ENCODE measurements around the gene C12orf75.
"Not testable (repeated sequence)": the region's sequence is repeated elsewhere in the genome, so short reads cannot be mapped to it uniquely, and the experiment has no call there.

C12orf75 gene

GRCh38 chr12:105311936-105312335 lies 18.6 kb upstream of the C12orf75 start:
- DNase-seq: not testable (repeated sequence)

GRCh38 chr12:105313755-105314154 lies 16.7 kb upstream of the C12orf75 start:
- DNase-seq: not testable (repeated sequence)

- no peak for DNase-seq
These were observed 15.4 kb upstream of the C12orf75 start for GRCh38 chr12:105315130-105315529.

- no peak for DNase-seq
These were observed 14.8 kb upstream of the C12orf75 start for GRCh38 chr12:105315726-105316125.

- no peak for DNase-seq
These were observed 13.3 kb upstream of the C12orf75 start for GRCh38 chr12:105316931-105317852.

- DNase-seq: no peak
These were observed 12.4 kb upstream of the C12orf75 start for GRCh38 chr12:105317942-105318621.

- DNase-seq: no peak
These were observed 11.6 kb upstream of the C12orf75 start for GRCh38 chr12:105318651-105319483.

GRCh38 chr12:105319691-105320209 lies 10.7 kb upstream of the C12orf75 start:
- no peak for DNase-seq

- DNase-seq: no peak
These were observed 9.4 kb upstream of the C12orf75 start for GRCh38 chr12:105321125-105321524.

GRCh38 chr12:105322070-105322469 lies 8.4 kb upstream of the C12orf75 start:
- no peak for DNase-seq

GRCh38 chr12:105324704-105325103 lies 5.8 kb upstream of the C12orf75 start:
- DNase-seq: no peak

GRCh38 chr12:105325117-105325516 lies 5.4 kb upstream of the C12orf75 start:
- DNase-seq: no peak

- no peak for DNase-seq
These were observed 587 bp upstream of the C12orf75 start for GRCh38 chr12:105329926-105330282.

GRCh38 chr12:105330931-105331804 lies 677 bp downstream of the C12orf75 start:
- DNase-seq: peak; percentile 20 to 46

GRCh38 chr12:105331805-105332251 lies 1.3 kb downstream of the C12orf75 start:
- DNase-seq: no peak

GRCh38 chr12:105332286-105332685 lies 1.8 kb downstream of the C12orf75 start:
- DNase-seq: not testable (repeated sequence)

- DNase-seq: no peak
These were observed 2.4 kb downstream of the C12orf75 start for GRCh38 chr12:105332925-105333324.

- DNase-seq: no peak
These were observed 3.5 kb downstream of the C12orf75 start for GRCh38 chr12:105334001-105334400.

- no peak for DNase-seq
These were observed 4.1 kb downstream of the C12orf75 start for GRCh38 chr12:105334582-105334981.

GRCh38 chr12:105335856-105336255 lies 5.4 kb downstream of the C12orf75 start:
- no peak for DNase-seq

GRCh38 chr12:105336411-105336810 lies 5.9 kb downstream of the C12orf75 start:
- DNase-seq: no peak

- DNase-seq: no peak
These were observed 6.9 kb downstream of the C12orf75 start for GRCh38 chr12:105337391-105337790.

Measured in activated CD4-positive, alpha-beta T cell treated with anti-CD3 and anti-CD28 coated beads for 4 hours (primary cell).